Measurements from ENCODE around the gene KIF6. TPM values are rescaled to one million over a fixed set of nuclear protein-coding genes. Genes with fewer than 3 reads are reported as not detected.

KIF6 gene
- total RNA-seq, 2 experiments from 2014 or later, result not detected

Other genes starting within 250 kb of the KIF6 start
- not detected for gene DAAM2, start 67.0 kb upstream of the KIF6 start, total RNA-seq
- gene MOCS1, start 209.1 kb upstream of the KIF6 start, total RNA-seq, result not detected

All from activated CD4-positive, alpha-beta memory T cell treated with anti-CD3 and anti-CD28 coated beads, Interleukin-2, amount 10 ng/mL, durations not matched to agents 7 days and 5 days (primary cell).